VCaP (cell line): ENCODE results near the gene MLLT3.

Experiments
- H3K27ac ChIP-seq: fragments of 450-650 bp; 2 replicates; pipeline ENCODE4 v1.5.1; 2017
- TF ChIP-seq, protein P1 (sequence below): fragments of 450-650 bp; conservative IDR thresholded peaks from 2 replicates; pipeline ENCODE4 v1.5.1; 2017; ENCODE audit warnings: mild to moderate bottlenecking, moderate library complexity

MLLT3 gene

DNA sequence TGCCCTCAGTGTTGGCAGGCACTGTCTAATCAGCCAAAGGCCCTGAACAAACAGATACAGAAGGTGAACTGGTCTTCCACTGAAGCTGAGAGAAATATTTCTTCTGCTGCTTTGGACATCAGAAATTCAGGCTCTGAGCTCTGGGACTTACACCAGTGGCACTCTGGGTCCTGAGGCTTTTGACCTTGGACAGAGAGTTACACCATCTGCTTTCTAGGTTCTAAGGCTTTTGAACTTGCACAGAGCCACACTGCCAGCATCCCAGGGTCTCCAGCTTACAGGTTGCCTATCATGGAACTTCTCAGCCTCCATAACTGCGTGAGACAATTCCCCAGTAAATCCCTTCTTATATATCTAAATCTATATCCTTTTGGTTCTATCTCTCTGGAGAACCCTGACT lies 326.7 kb downstream of the MLLT3 start:
- no peak overlapping the region for H3K27ac ChIP-seq
- TF ChIP-seq, protein P1, sequence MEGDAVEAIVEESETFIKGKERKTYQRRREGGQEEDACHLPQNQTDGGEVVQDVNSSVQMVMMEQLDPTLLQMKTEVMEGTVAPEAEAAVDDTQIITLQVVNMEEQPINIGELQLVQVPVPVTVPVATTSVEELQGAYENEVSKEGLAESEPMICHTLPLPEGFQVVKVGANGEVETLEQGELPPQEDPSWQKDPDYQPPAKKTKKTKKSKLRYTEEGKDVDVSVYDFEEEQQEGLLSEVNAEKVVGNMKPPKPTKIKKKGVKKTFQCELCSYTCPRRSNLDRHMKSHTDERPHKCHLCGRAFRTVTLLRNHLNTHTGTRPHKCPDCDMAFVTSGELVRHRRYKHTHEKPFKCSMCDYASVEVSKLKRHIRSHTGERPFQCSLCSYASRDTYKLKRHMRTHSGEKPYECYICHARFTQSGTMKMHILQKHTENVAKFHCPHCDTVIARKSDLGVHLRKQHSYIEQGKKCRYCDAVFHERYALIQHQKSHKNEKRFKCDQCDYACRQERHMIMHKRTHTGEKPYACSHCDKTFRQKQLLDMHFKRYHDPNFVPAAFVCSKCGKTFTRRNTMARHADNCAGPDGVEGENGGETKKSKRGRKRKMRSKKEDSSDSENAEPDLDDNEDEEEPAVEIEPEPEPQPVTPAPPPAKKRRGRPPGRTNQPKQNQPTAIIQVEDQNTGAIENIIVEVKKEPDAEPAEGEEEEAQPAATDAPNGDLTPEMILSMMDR = no peak

DNA sequence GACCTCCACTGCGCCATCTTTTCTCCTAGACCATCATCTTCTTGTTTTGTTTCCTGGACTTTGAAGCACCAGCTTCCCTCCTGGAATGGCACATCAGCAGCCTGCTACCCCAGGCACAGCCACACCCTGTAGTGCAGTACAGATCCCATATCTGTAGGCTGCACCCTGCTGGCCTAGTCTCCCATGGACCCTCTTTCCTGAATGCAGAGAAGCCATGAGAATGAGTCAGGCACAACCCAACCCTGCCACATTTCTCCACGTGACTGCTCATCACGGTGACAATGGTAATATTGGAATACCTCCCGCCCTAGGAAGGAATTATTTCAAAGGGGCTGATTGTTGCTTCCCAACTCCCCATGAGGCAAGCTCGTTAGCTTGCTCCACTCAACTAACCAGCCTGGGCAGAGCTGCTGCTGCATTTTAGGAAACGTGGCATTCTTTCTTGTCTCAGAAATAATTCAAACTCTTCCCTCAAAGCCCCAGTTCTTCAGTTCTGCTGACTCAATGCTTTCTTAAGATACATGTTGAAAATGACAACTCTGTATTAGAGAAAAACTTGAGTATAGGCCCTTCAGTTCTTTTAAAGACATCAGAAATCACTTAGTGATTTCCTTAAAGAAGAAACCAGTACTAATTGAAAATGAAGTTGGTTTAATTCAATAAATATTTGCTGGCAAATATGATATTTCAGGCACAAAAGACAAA lies 328.1 kb downstream of the MLLT3 start:
- TF ChIP-seq, protein P1 = no peak
- no peak overlapping the region for H3K27ac ChIP-seq

DNA sequence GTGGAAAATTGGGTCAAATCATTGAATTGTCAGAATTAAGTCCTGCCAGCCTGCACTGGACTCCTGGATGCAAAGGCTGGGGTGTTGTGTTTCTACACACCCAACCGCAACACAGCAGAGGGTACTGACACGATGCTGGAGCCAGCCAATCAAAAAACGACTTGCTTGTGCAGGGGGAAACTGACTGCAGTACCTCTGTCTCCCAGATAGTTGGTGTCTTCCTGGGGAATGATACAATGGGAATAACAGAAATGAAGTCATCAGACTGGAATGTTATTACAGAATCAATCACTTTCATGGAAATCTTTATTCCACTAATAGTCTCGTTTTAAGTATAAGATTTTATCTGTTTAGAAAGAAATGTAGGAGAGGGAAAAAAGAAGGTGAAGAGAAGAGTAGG lies 330.3 kb downstream of the MLLT3 start:
- H3K27ac ChIP-seq = no peak overlapping the region
- TF ChIP-seq, protein P1 = no peak
